Stimulated activated CD8-positive, alpha-beta memory T cell treated with anti-CD3 and anti-CD28 coated beads, Interleukin-4, amount 100 ng/mL, for 48 hours (primary cell): ENCODE measurements around the gene GABRA6.
"Not testable (repeated sequence)": the region's sequence is repeated elsewhere in the genome, so short reads cannot be mapped to it uniquely, and the experiment has no call there.

Experiments used
- DNase-seq: peaks from one replicate; pipeline ENCODE4 v3.0.0-alpha.2; 2020

Gene GABRA6

DNA sequence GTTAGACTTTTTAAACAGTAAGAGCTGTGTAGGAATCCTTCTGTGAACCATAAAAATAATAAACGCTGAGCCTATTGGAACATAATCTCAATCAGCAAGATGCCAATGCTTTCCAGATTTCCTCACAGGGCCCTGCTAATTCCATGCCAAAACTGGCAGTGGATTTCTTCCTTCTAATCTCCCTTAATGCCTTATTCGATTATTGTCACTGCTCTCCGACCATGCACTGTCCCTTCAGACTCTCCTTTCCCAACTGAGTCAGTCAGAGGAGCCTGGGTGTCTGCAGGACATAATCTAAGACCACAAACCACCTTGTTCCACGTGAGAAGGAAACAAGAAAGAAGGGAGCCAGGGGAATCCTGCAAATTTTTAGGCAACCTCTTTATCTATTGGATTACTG is at the start of gene GABRA6:
Gene GABRA6, plus strand, starts transcription at position 261 of the 400 bp plus-strand sequence. CDS start 269 bp downstream, outside the sequence.
- no peak for DNase-seq

DNA sequence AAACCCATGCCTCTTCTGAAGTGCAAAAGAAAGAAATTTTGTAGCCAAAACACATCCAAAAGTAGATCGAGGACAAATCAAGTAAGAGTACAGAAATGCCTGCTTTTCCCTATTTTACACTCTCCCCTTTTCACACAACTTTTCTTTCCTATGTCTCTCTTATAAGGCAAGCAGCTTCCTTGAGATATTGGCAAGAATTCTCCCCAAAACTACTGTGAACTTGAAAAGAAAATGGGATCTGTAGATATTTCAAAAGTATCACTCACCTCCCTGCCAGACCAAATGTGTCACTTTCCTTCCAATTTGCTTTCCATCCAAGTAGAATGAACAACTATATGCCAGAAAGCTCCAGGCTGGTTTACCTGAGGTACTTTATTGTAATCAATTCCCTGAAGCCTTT is 47.9 kb upstream of the GABRA6 start:
- DNase-seq = no peak

DNA sequence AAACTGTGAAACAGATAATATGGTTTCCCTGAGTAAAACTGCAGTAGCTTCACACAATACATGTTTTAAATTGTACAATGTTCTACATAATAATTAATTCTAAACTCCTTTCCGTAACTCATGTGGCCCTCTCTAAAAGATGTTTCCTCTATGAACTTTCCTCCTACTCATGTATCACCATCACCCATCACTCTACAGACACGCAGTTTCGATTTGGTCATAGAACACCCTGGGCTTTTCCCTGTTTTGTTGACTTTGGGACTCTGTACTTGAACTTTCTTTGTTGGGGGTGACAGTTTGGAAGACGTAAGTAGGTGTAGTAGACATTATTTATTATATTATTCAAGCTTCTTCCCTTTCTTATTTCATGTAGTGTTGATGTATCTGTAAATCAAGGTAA is 44.1 kb upstream of the GABRA6 start:
- no peak for DNase-seq

DNA sequence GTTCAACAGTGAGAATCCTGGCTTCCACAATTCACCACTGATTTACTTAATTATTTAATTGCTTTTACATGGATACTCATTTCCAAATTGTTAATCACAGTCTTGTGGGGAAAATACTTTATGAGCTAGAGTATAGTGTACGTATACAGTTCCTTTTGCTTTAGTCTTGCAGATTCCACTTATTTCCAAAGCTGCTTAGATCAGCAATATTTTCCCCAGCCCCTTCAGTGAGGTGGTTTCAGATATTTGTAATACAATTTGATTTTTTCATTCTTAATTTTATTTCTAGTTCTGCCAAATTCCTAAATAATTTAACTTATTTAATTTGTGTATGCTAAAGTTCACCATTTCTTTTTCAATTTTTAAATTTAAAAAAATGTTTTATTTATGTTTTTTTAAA is 40.3 kb upstream of the GABRA6 start:
- no peak for DNase-seq

DNA sequence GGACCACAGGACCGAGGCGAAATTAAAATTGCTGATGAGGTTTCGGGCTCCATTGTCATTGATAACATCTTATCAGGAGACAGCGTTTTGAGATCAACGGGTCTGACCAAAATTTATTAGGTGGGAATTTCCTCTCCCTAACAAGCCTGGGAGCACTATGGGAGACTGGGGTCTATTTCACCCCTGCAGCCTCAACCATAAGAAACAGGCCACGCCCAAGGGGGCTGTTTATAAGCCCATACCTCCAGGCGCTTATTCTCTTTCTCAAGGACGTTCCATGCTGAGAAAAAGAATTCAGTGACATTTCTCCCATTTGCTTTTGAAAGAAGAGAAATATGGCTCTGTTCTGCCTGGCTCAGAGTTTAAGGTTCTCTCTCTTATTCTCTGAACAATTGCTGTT is 33.6 kb upstream of the GABRA6 start:
- DNase-seq = not testable (repeated sequence)

DNA sequence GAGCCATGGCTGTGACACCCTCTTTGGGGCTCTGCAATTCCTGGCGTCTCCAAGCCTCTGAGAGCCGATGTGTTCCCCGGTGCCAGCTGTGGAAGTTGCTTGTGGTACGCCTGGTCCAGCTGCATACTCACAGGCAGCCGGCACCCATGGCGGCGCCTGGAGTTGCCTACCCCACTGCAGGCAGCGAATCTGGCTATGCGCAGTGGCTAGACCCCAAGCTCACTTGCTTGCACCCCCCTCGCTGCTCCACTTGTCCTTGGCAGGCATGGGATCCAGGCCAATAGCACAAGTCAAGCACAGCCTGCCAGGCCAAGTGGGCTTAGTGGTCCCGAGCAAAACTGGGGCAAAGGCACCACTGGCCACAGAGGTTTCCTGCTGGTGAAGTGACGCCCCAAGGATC is 24.7 kb upstream of the GABRA6 start:
- no peak for DNase-seq

DNA sequence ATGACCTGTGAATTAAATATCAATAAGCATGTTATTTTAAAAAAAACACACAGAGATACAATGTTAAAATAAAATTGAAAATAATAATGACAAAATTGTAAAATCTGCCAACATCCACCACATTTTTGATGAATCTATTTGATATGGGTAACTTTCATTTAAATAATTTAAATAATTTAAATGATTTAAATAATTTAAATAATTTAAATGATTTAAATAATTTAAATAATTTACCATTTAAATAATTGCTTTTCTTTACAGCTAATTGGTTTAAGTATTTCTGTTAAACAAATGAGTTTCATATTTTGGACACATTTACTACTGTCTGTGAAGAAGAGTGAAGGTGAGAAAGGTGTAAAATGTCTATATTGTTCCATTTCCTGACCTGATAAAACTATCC is 22.1 kb upstream of the GABRA6 start:
- DNase-seq = no peak

DNA sequence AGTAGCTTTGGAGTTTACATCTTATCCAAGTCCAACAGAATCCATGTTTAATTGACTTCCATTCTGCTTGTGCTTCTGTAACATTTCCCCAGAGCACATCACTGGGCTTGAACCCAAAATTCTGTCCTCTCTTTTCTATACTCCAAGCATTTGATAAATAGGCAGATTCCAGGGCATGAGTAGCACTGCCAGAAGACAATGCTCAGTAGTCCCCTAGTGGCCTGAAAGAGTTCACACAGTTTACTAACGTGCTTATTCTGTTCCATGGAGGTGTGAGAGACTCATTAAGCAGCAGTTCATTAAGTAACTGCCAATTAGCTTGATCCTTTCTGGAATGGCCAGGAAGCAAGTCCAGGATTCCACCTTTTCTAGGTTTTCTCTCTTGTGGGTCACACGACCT is 9.4 kb upstream of the GABRA6 start:
- DNase-seq = no peak

DNA sequence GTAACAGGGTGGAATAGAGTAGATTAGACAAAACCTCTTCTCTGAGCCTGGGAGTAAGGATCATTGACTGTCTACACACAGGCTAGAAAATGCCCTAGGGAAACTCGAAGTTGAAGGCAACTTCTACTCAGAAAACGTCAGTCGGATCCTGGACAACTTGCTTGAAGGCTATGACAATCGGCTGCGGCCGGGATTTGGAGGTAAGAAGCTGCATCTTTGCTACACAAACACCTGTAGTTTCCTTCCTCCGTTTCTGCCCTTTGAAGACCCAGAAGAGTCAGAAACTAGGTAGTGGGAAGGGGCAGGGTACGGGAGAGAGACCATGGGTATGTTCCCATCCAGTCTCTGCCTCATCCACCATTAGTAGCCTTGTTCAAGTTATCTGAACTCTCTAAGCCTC is 628 bp downstream of the GABRA6 start:
- no peak for DNase-seq

DNA sequence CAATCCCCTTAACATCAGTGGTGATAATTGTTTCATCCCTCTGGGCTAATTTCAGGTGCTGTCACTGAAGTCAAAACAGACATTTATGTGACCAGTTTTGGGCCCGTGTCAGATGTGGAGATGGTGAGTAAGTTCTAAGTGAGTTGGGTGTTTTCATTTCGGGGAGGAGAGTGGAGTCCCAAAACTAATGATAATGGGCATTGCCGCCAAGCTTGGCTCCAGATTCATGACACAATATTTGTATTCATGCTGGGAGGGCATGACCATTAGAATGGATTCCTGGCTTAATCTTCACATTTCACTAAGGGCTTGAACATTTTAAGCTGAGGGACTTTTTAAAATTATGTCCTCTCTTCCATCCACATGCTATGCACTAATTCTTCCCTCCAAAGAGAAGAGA is 1.4 kb downstream of the GABRA6 start:
- no peak for DNase-seq

DNA sequence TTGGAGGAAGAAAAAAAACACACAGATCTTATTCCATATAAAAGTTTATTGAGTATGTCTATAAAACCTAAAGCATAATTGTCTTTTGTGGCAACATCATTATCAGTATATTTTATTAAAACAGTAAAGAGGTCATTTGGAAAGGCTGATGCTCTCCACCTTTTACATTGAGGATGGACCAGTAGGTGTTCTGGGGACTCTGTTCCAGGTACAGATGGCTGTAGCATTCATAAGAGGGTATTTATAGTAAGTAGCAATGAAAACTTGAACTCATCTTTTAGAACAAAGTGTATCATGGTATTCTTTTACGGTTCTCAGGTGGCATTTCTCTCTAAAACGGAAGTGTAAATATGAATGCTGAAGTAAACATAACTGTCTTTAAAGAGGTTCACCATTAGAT is 1.8 kb downstream of the GABRA6 start:
- no peak for DNase-seq

DNA sequence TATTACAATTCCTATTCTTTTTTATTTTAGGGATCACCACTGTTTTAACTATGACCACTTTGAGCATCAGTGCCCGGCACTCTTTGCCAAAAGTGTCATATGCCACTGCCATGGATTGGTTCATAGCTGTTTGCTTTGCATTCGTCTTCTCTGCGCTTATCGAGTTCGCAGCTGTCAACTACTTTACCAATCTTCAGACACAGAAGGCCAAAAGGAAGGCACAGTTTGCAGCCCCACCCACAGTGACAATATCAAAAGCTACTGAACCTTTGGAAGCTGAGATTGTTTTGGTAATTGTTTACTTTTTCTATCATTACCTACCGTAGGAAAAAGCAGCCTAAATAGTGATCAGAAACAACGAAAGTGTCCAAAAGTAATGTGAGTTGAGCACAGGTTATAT is 6.4 kb downstream of the GABRA6 start:
- DNase-seq = no peak

DNA sequence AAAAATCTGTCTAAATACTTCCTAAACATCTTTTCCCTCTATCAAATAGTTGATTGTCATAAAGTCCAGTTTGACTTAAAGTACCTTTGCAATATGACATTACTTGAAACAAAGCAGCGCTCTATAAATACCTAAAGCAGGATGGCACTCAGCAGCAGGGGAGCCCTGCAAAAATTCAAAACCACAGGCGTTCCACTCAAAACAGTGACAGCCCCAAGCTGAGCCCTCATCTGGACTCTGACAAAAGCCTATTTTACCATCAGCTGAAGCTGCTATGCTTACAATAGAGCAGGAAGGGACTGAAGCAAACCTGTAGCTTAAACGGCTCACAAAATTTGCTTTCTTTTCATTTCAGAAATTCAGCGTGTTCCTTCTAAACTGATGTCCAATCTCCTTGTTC is 11.5 kb downstream of the GABRA6 start:
- no peak for DNase-seq

DNA sequence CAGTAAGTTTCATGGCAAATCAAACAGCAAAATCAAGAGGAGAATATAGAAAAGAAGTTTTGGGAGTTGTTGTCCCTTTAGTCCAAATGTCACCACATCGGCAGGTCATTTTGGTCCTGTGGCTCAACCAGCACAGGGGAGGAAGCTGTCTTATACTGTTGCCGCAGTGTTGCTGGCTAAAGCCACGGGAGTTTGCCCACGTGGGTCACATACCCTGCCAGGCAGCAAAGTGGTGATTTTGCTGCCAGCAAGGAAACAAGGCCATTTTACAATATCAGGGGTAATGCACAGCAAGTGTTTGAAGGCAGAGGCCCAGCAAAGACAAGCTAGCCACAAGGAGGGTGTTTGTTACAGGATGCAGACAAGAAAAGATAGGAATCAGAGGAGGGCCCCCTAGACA is 14.5 kb downstream of the GABRA6 start:
- no peak for DNase-seq

DNA sequence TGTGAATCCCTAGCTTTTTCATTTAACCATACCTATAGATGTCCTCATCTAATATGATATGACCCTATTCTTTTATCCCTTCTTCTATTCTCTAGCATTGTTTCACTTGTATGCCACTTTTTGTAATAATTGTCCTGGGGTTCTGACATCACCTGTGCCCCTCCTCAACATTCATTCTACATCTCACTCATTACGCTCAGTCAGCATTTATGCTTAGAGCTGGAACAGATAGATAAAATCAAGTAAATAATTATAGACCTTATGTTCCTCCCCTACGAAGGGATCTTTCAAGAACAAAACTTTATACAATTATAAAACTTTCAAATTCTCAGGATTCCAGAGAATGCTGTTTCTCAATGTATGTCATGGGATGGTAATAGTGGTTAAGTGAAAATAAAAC is 18.0 kb downstream of the GABRA6 start:
- no peak for DNase-seq

DNA sequence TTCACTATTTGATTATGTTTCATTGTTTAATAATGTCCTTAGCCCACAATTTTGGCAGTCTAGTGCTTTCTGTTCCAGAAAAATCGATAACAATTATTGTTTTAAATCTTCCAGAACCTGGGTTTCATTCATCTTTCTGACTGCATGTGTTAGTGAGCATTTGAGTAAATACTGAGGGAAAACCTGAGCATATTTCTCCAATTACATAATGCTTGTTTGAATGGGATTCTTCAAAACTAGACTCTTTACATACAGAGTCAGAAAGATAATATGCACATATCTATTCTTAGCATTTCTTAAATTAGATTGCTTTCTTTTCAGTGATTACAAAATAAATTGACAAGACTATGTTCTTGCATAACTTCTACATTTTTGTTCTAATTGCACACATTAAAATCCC is 21.9 kb downstream of the GABRA6 start:
- DNase-seq = no peak

DNA sequence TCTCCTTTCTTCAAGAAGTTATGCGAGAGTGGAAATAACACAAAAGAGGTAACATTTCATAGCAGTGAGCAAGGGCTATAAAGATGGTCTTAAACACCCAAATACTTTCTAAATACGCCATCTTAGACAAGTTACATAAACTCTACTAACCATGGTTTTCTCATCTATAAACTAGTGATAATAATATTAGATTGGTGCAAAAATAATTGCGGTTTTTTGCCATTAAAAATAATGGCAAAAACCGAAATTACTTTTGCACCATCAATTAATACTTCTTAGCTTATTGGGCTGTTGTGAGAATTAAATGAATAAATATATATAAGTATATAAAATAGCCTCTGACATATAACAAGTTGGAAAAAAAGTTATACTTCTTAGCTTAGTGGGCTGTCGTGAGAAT is 23.7 kb downstream of the GABRA6 start:
- DNase-seq = no peak

DNA sequence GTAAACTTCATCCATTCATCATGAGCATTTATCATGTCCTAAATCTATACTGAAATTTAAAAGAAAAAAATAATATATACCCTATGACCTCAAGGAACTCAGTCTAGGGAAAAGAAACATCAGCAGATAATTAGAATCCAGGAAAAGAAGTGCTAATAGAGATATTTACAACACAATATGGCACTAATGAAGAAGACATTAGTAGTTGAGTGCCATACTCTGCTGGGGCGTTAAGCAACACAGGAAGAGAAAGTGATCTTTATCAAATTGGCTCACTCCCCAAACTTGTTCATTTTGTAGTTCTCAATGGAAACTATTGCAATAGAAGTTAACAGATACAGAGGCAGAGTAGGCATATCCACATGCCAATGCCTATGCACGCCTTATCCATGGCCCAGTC is 27.5 kb downstream of the GABRA6 start:
- no peak for DNase-seq

DNA sequence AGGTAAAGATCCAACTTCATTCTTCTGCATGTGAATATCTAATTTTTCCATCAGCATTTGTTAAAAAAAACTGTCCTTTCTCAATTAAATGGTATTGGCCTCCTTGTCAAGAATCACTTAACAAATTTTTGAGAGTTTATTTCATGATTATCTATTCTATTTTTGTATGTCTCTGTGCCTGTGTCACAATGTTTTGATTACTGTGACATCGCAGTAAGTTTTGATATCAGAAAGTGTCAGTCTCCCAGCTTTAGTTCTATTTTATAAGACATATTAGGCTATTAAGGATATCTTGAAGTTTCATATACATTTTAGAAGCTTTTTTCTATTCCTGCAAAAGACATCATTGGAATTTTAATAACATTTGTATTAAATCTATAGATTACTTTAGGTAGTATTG is 33.6 kb downstream of the GABRA6 start:
- no peak for DNase-seq

DNA sequence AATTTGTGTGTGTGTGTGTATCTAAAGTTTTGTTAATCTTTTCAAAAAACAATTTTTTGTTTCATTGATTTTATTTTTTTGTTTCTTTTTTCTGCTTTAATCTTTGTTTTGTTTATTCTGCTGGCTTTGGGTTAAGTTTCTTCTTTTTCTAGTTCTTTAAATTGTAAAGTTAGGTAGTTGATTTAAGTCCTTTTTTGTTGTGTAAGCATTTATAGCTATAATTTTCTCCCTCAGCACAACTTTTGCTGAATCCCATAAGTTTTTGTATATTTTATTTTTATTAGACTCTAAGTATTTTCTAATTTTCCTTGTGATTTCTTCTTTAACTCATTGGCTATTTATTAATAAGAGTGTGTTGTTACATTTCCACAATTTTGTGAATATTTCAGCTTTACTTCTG is 34.9 kb downstream of the GABRA6 start:
- no peak for DNase-seq

DNA sequence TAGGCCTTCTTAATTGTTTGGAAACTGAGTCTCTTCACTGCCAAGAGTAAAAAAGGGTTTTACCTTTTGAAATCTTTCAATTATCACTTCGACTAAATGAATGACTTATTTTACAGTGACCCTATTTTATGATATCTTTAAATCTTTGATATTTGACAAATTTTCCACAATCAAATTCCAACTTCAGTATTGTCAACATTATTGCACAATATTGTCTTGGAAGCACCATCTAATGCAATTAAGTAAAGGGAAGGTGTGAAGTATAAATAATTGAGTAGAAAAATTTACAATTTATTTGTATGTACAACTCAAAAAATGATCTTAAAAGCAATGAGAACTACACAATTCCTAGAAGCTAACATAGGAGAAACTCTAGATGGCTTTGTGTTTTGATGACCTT is 49.2 kb downstream of the GABRA6 start:
- no peak for DNase-seq

DNA sequence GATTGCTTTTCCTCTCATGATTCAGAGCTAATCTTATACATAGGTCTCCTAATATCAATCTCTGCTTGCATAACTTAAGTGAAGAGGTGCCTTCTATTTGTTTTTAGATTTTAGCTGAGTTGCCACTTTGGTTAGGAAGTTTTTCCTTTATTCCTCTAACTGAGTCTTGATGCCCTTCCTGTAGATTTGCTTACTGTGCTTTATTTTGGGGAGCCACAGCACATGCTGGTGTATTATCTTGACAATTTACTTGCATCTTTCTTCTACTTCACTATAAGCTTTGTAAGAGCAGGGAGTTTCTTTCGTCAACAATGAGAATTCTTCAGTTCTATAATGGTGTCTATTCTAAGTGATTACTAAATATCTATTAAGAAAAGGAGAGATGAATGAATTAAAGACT is 54.9 kb downstream of the GABRA6 start:
- DNase-seq = no peak

DNA sequence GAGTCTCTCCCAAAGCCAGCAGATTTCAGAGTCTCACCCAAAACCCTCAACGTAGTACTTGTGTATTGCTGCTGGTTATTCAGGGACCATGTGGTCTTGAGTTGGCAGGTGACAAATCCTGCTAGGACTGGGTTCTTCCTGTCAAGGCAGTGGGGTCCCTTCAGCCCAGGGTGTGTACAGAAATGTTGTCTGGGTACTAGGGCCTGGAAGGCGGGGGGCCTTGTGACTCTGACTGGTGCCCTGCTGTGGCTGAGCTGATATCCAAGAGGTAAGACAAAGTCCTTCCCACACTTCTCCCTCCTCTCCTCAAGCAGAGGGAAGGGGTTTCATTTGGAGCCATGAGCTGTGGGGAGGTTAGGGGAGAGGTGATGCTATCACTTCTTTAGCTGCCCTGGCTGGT is 58.8 kb downstream of the GABRA6 start:
- no peak for DNase-seq

DNA sequence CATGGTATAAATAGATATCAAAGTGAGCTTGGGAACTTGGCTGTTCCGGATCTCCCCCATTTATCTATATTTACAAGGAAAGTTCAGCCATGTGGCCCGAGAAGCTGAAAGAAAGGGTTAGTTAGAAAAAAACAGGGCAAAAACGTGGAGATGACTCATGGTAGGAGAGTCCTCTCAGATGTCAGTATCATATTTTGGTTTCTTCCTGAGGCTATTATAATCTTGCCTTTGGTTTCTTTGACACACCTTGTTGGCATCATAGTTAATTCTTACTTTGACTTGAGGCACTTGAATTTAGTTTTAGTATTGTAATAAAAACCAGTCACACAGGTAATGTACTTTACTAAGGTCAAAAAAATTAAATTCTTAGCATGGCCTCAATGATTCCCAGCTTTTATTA is 59.9 kb downstream of the GABRA6 start:
- no peak for DNase-seq

DNA sequence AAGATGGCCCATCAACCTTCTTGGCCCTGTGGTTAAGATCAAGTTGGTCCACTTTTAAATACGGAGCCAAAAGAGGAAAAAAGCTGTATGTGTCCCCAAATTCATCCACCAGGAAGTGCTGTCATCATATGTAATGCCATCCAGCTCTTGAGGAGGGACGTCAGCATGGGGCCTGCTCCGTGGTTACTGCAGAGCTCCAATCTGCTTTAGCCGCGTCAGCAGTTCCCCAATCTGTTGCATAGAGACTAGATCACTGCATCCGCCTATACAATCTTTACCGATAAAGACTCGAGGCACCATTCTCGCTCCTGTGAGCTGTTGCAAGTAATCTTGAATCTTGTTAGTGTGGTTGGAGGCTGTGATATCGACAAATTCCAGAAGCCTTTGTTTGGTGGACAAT is 65.7 kb downstream of the GABRA6 start:
- DNase-seq = no peak
